ENCODE data around the gene MCM5. TPM values are rescaled to one million over a fixed set of nuclear protein-coding genes. Genes with fewer than 3 reads are reported as not detected.

MCM5 gene
- polyA plus RNA-seq, 1 donor, result 26.2 TPM

DNA sequence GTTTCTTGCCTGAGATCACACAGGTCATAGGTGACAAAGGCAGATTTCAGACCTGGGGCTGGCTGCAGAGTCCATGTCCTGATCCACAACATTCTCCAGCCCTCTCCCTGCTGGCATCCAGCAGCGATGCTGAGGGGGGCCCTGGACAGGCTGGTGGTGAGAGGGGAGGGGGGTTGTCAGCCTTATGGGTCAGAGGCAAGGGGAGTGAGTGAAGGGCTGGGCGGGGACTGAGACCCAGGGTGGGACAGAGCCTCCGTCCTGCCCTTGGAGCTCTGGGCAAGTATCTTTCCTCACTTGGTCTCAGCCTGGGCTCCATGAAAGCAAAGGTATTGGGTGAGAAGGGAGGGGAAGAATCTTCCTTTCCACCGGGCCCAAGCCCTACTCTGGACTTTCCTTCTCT lies 74.0 kb downstream of the MCM5 start:
- no peak for DNase-seq (ENCODE audit: low read depth)

Other genes starting within 250 kb of the MCM5 start
- gene HMGXB4, start 142.6 kb upstream of the MCM5 start, polyA plus RNA-seq (ENCODE audit: insufficient read length), result 13.4 TPM
- gene TOM1, start 100.2 kb upstream of the MCM5 start, polyA plus RNA-seq (ENCODE audit: insufficient read length), result 31.9 TPM
- 12.3 TPM for gene HMOX1, start 19.0 kb upstream of the MCM5 start, polyA plus RNA-seq (ENCODE audit: insufficient read length)
- gene RASD2, start 140.7 kb downstream of the MCM5 start, polyA plus RNA-seq (ENCODE audit: insufficient read length), result 20.8 TPM
- gene MB, start 217.2 kb downstream of the MCM5 start, polyA plus RNA-seq (ENCODE audit: insufficient read length), result 403 TPM
- 1.3 TPM for gene APOL6, start 248.3 kb downstream of the MCM5 start, polyA plus RNA-seq (ENCODE audit: insufficient read length)